Activated CD8-positive, alpha-beta T cell treated with anti-CD3 and anti-CD28 coated beads for 36 hours (primary cell): ENCODE data around the gene THRAP3. TPM values are rescaled to one million over a fixed set of nuclear protein-coding genes. Genes with fewer than 3 reads are reported as not detected.

ENCODE experiments used
- ATAC-seq: fragments of 200-7000 bp; cut with Tn5 transposase; one replicate; pipeline ENCODE4 v1.10.0; 2021; ENCODE audit warnings: mild to moderate bottlenecking, moderate library complexity
- CTCF ChIA-PET: fragments of 350-600 bp; sonication (Branson Sonifier 250); formaldehyde crosslinking; loops from one replicate; lab custom pipeline; 2021; ENCODE audit warnings: antibody characterized with exemption; lab: Charles Lee
- POLR2A ChIA-PET: fragments of 350-600 bp; sonication (Branson Sonifier 250); formaldehyde crosslinking; loops from one replicate; lab custom pipeline; 2021; ENCODE audit warnings: antibody characterized with exemption; lab: Charles Lee
- DNase-seq: peaks from one replicate; pipeline ENCODE4 v3.0.0-alpha.2; 2020
- H3K27ac Mint-ChIP-seq: one replicate; pipeline ENCODE4 v1.8.0; 2021; ENCODE audit warnings: mild to moderate bottlenecking, mixed read lengths
- H3K27me3 Mint-ChIP-seq: one replicate; pipeline ENCODE4 v1.8.0; 2021; ENCODE audit warnings: mixed read lengths
- H3K36me3 Mint-ChIP-seq: one replicate; pipeline ENCODE4 v1.8.0; 2021; ENCODE audit warnings: low read depth, mixed read lengths
- H3K4me1 Mint-ChIP-seq: one replicate; pipeline ENCODE4 v1.8.0; 2021; ENCODE audit warnings: low read depth, mixed read lengths
- H3K4me3 Mint-ChIP-seq: one replicate; pipeline ENCODE4 v1.8.0; 2021; ENCODE audit warnings: mild to moderate bottlenecking, moderate library complexity, mixed read lengths
- H3K9me3 Mint-ChIP-seq: one replicate; pipeline ENCODE4 v1.8.0; 2021; ENCODE audit warnings: mixed read lengths
- CTCF ChIP-seq: fragments of 200-600 bp; IDR thresholded peaks from one replicate; pipeline ENCODE4 v1.8.0; 2022; ENCODE audit warnings: antibody characterized with exemption, mild to moderate bottlenecking
- intact Hi-C: fragments of 100-400 bp; cut with micrococcal nuclease; formaldehyde crosslinking; loops from one replicate; pipeline ENCODE4 v1.10.0; 2022
- total RNA-seq, 2 experiments: library from RNA; stranded (reverse); gene quantifications; one replicate each; pipeline ENCODE4 v1.2.3, GENCODE V29; 2021

Gene THRAP3
- total RNA-seq, 2 experiments from 2014 or later, result 119 to 121 TPM

GRCh38 chr1:36256558-36257374 is 32.5 kb downstream of the THRAP3 start:
- CTCF ChIA-PET, result no interaction called here
- H3K4me3 Mint-ChIP-seq, result no peak overlapping the region

DNA sequence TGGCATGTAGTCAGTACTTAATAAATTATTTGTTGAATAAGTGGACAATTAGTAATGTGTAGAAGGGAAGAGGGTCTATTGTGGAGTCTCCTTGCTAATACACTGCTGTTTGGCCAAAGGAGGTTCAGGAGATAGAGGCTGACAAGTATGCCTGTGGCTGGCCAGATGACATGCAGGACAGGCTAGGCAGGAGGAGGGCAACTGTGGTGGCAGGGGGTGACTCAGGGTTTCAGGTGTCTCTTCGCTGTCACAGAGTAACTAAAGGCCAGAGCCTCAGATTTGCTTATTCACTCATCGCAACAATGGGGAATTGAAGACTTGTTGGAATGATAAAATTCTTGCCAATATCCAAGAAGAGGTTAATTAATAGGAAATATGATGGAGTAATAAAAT is 33.1 kb downstream of the THRAP3 start:
- POLR2A ChIA-PET, result no interaction called here
- Mint-ChIP-seq H3K4me1 (peaks cover 45% of the 10 kb centered on the region), H3K36me3 (peaks cover 17% of the 10 kb centered on the region), H3K9me3 (no peaks in the 10 kb centered on the region), H3K27me3 (no peaks in the 10 kb centered on the region), H3K27ac (peak overlapping the region; percentile 75), H3K4me3 (no peak overlapping the region)
- peak; percentile 70 for ATAC-seq
- intact Hi-C loops, result no loop called here
- no peak for TF ChIP-seq CTCF
- peak; percentile 30 for DNase-seq
- CTCF ChIA-PET, result interaction anchor here (1.4 kb wide), 1 partner anchor 28 kb away, joined by 5 read pairs; no protein-coding TSS in a partner anchor

More at GRCh38 chr1:36256558-36257374, 32.5 kb downstream of the THRAP3 start:
- no peak for DNase-seq
- intact Hi-C loops, result no loop called here
- Mint-ChIP-seq H3K27me3 (no peaks in the 10 kb centered on the region), H3K27ac (peak overlapping the region; percentile 75), H3K36me3 (peaks cover 16% of the 10 kb centered on the region), H3K9me3 (no peaks in the 10 kb centered on the region), H3K4me1 (peaks cover 50% of the 10 kb centered on the region)
- TF ChIP-seq CTCF, result no peak
- no peak for ATAC-seq
- POLR2A ChIA-PET, result no interaction called here

DNA sequence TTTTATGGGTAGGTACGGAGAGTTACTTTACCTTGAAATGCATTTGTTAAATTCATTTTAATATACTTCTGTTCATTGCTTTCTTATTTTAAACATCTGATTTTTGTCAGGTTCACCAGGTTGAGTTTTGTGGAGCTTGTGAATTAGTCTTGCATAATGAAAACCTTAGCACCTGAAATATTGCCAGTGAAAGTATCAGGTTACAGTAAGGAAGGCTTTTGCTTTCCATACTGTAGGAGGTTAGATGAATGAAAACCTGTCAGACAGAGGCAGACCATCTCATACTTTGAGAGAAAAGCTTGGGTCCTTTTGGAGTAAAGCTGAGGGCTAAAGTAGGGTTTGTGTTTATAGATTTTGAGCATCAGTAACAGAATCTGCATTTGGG is 34.7 kb downstream of the THRAP3 start:
- no peak overlapping the region for H3K4me3 Mint-ChIP-seq
- no peaks in the 10 kb centered on the region for H3K27me3 Mint-ChIP-seq
- no peaks in the 10 kb centered on the region for H3K9me3 Mint-ChIP-seq
- peaks cover 15% of the 10 kb centered on the region for H3K36me3 Mint-ChIP-seq
- intact Hi-C loops, result no loop called here
- no peak for TF ChIP-seq CTCF
- DNase-seq, result no peak
- peaks cover 41% of the 10 kb centered on the region for H3K4me1 Mint-ChIP-seq
- peak overlapping the region; percentile 49 for H3K27ac Mint-ChIP-seq
- ChIA-PET CTCF (interaction anchor here (1.4 kb wide), 1 partner anchor 27 kb away, joined by 5 read pairs; no protein-coding TSS in a partner anchor), POLR2A (interaction anchor here (0.8 to 1.1 kb wide), 2 partner anchors 20 to 98 kb away, joined by 3 read pairs; no protein-coding TSS in a partner anchor)
- no peak for ATAC-seq

GRCh38 chr1:36268981-36269380 is 44.7 kb downstream of the THRAP3 start:
- intact Hi-C loops, result no loop called here
- no peaks in the 10 kb centered on the region for H3K9me3 Mint-ChIP-seq
- no peak for ATAC-seq
- TF ChIP-seq CTCF, result no peak
- CTCF ChIA-PET, result interaction anchor here (0.6 to 2.1 kb wide), 5 partner anchors 12 to 119 kb away, joined by 3 to 7 read pairs (median 5); partner anchors contain the start of gene TRAPPC3
- no peaks in the 10 kb centered on the region for H3K27me3 Mint-ChIP-seq
- POLR2A ChIA-PET, result no interaction called here
- peaks cover 20% of the 10 kb centered on the region for H3K4me1 Mint-ChIP-seq
- H3K27ac Mint-ChIP-seq, result no peak overlapping the region
- peaks cover 30% of the 10 kb centered on the region for H3K36me3 Mint-ChIP-seq
- DNase-seq, result no peak
- H3K4me3 Mint-ChIP-seq, result no peak overlapping the region

DNA sequence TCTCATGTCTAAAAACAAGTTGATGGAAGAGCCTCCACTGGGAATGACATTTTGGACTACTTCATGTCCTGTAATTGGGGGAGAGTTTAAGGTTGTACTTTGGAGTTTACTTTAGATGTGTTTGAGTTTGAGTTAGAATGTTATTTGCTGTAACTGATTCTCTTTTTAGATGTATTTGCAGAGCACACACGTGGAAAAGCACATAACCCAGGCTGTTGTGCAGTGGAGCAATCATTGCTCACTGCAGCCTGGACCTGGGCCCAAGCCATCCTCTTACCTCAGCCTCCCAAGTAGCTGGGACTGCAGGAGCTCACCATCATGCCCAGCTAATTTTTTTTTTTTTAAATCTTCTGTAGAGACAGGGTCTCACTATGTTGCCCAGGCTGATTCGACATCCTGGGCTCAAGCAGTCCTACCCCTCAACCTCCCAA is 45.2 kb downstream of the THRAP3 start:
- no peak for TF ChIP-seq CTCF
- Mint-ChIP-seq H3K27ac (no peak overlapping the region), H3K4me1 (peaks cover 16% of the 10 kb centered on the region), H3K4me3 (no peak overlapping the region), H3K27me3 (no peaks in the 10 kb centered on the region), H3K36me3 (peaks cover 34% of the 10 kb centered on the region), H3K9me3 (no peaks in the 10 kb centered on the region)
- DNase-seq, result no peak
- intact Hi-C loops, result no loop called here
- ChIA-PET POLR2A (interaction anchor here (0.6 to 0.7 kb wide), 2 partner anchors 11 to 444 kb away, joined by 3 read pairs; no protein-coding TSS in a partner anchor), CTCF (interaction anchor here (0.6 to 2.1 kb wide), 5 partner anchors 11 to 120 kb away, joined by 3 to 7 read pairs (median 5); partner anchors contain the start of gene TRAPPC3)
- no peak for ATAC-seq
